ENCODE measurements around the gene OR2W3. TPM values are rescaled to one million over a fixed set of nuclear protein-coding genes. Genes with fewer than 3 reads are reported as not detected.

OR2W3 gene
- total RNA-seq, 1 donor from 2014 or later, result 0.31 TPM

DNA sequence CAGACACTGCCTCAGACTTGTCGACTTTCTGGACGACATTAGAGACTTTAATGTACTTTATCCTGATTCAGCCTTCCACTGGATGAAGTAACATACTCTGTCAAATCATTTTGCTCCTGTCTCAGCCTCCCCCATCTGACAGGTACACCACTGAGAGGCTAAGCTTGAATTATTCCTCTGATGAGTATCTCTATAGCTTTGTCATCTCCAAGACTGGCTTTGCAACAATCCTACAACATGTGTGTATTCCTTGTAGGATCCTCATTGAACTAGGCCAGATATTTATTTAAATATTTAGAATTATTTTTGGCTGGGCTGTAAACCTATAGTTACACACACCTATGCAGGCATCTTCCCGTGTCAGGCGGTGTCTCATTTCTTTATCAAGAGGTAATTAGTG, 39.5 kb upstream of the OR2W3 start:
- Mint-ChIP-seq H3K27ac (no peak overlapping the region), H3K27me3 (peaks cover 7% of the 10 kb centered on the region), H3K4me3 (ENCODE audit: low read depth) (no peak overlapping the region), H3K9me3 (ENCODE audit: low read depth) (peaks cover 13% of the 10 kb centered on the region), H3K4me1 (ENCODE audit: low read depth) (no peaks in the 10 kb centered on the region), H3K36me3 (ENCODE audit: insufficient read depth) (no peaks in the 10 kb centered on the region)
- DNase-seq (ENCODE audit: low spot score, unreplicated experiment), result no peak
- TF ChIP-seq, protein P1, sequence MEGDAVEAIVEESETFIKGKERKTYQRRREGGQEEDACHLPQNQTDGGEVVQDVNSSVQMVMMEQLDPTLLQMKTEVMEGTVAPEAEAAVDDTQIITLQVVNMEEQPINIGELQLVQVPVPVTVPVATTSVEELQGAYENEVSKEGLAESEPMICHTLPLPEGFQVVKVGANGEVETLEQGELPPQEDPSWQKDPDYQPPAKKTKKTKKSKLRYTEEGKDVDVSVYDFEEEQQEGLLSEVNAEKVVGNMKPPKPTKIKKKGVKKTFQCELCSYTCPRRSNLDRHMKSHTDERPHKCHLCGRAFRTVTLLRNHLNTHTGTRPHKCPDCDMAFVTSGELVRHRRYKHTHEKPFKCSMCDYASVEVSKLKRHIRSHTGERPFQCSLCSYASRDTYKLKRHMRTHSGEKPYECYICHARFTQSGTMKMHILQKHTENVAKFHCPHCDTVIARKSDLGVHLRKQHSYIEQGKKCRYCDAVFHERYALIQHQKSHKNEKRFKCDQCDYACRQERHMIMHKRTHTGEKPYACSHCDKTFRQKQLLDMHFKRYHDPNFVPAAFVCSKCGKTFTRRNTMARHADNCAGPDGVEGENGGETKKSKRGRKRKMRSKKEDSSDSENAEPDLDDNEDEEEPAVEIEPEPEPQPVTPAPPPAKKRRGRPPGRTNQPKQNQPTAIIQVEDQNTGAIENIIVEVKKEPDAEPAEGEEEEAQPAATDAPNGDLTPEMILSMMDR (IDR thresholded peaks at IDR 0.05; ENCODE audit: unreplicated experiment), result no peak

DNA sequence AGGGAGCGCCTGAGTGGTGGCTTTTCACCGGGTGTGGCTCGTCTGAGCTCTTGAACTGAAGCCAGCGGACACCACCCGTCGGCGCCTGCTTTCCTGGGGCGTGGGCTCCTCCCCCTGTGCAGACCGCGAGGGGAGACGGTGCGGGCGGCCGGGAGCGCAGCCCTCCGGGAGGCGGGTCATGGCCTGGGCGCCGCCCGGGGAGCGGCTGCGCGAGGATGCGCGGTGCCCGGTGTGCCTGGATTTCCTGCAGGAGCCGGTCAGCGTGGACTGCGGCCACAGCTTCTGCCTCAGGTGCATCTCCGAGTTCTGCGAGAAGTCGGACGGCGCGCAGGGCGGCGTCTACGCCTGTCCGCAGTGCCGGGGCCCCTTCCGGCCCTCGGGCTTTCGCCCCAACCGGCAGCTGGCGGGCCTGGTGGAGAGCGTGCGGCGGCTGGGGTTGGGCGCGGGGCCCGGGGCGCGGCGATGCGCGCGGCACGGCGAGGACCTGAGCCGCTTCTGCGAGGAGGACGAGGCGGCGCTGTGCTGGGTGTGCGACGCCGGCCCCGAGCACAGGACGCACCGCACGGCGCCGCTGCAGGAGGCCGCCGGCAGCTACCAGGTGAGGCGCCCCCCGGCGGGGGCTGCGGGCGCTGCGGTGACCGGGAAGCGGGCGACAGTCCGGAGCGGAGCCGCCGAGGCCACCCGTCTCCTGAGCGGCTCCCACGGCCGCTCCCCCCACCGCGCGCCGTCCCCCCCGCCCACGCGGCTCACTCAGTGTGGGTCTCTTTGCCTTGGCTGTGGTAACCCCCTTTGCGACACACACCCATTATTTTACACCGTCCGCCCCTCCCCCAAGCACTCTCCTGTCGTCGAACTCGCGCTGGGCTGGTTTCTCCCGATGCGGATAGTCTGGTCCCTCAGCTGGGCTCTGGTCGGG, 38.1 kb upstream of the OR2W3 start, which contains the start of gene TRIM58:
Gene TRIM58 (plus strand): TSS at position 119 of the 916 bp plus-strand sequence. CDS start 60 bp downstream, at position 179.
- peaks cover 8% of the 10 kb centered on the region for H3K9me3 Mint-ChIP-seq (ENCODE audit: low read depth)
- H3K4me1 Mint-ChIP-seq (ENCODE audit: low read depth), result no peaks in the 10 kb centered on the region
- no peaks in the 10 kb centered on the region for H3K36me3 Mint-ChIP-seq (ENCODE audit: insufficient read depth)
- peaks cover 7% of the 10 kb centered on the region for H3K27me3 Mint-ChIP-seq
- TF ChIP-seq, protein P1 (IDR thresholded peaks at IDR 0.05; ENCODE audit: unreplicated experiment), result peak; percentile 66
- H3K4me3 Mint-ChIP-seq (ENCODE audit: low read depth), result peak within 1 kb of the TSS; percentile 69
- peak; percentile 50 for DNase-seq (ENCODE audit: low spot score, unreplicated experiment)
- H3K27ac Mint-ChIP-seq, result peak within 1 kb of the TSS; percentile 76

- H3K9me3 Mint-ChIP-seq (ENCODE audit: low read depth), result peaks cover 8% of the 10 kb centered on the region
- TF ChIP-seq, protein P1 (IDR thresholded peaks at IDR 0.05; ENCODE audit: unreplicated experiment), result no peak
- no peak for DNase-seq (ENCODE audit: low spot score, unreplicated experiment)
Measured at GRCh38 chr1:247857985-247858619, 37.3 kb upstream of the OR2W3 start.

DNA sequence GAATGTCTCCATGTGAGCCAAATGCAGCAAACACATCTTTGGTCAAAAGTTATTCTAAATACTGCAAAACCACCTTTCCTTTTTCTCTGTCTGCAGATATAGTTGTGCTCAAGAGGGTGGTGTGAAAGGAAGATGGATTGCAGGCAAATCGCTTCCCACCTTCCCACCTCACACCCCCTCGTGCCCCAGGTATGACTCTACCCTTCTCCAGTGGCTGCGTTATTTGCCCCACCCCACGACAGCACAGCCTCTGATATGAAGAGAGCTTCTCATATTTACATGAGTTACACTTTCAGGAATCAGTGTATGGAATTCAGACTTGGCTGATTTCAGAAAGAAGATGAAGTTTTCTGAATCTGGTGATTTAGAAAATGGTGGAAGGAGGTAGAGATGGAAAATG, 32.6 kb upstream of the OR2W3 start:
- no peaks in the 10 kb centered on the region for H3K36me3 Mint-ChIP-seq (ENCODE audit: insufficient read depth)
- peaks cover 8% of the 10 kb centered on the region for H3K9me3 Mint-ChIP-seq (ENCODE audit: low read depth)
- TF ChIP-seq, protein P1 (IDR thresholded peaks at IDR 0.05; ENCODE audit: unreplicated experiment), result no peak
- no peak overlapping the region for H3K4me3 Mint-ChIP-seq (ENCODE audit: low read depth)
- H3K27me3 Mint-ChIP-seq, result peaks cover 4% of the 10 kb centered on the region
- DNase-seq (ENCODE audit: low spot score, unreplicated experiment), result no peak
- H3K27ac Mint-ChIP-seq, result no peak overlapping the region
- no peaks in the 10 kb centered on the region for H3K4me1 Mint-ChIP-seq (ENCODE audit: low read depth)

More at GRCh38 chr1:247857985-247858619, 37.3 kb upstream of the OR2W3 start:
- Mint-ChIP-seq H3K4me1 (ENCODE audit: low read depth) (no peaks in the 10 kb centered on the region), H3K27me3 (peaks cover 7% of the 10 kb centered on the region), H3K36me3 (ENCODE audit: insufficient read depth) (no peaks in the 10 kb centered on the region), H3K4me3 (ENCODE audit: low read depth) (peak overlapping the region; percentile 69), H3K27ac (peak overlapping the region; percentile 76)

DNA sequence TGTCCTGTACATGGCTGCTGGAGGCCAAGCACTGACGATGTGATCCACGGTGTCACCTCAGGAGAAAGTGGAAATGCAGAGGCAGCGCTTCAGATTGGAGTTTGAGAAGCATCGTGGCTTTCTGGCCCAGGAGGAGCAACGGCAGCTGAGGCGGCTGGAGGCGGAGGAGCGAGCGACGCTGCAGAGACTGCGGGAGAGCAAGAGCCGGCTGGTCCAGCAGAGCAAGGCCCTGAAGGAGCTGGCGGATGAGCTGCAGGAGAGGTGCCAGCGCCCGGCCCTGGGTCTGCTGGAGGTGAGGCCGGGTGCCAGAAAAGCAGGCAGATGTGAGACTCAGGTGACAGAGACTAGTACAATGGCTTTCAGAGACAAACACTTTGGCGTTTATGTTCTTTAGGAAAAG, 30.7 kb upstream of the OR2W3 start:
- Mint-ChIP-seq H3K36me3 (ENCODE audit: insufficient read depth) (no peaks in the 10 kb centered on the region), H3K9me3 (ENCODE audit: low read depth) (peaks cover 8% of the 10 kb centered on the region), H3K4me3 (ENCODE audit: low read depth) (no peak overlapping the region), H3K4me1 (ENCODE audit: low read depth) (no peaks in the 10 kb centered on the region), H3K27ac (no peak overlapping the region), H3K27me3 (no peaks in the 10 kb centered on the region)
- DNase-seq (ENCODE audit: low spot score, unreplicated experiment), result no peak
- TF ChIP-seq, protein P1 (IDR thresholded peaks at IDR 0.05; ENCODE audit: unreplicated experiment), result no peak

Measured in progenitor cell of endocrine pancreas (in vitro differentiated cells).